ENCODE results near the gene ATP8B2.
"Not testable (repeated sequence)": the region's sequence is repeated elsewhere in the genome, so short reads cannot be mapped to it uniquely, and the experiment has no call there.

DNA sequence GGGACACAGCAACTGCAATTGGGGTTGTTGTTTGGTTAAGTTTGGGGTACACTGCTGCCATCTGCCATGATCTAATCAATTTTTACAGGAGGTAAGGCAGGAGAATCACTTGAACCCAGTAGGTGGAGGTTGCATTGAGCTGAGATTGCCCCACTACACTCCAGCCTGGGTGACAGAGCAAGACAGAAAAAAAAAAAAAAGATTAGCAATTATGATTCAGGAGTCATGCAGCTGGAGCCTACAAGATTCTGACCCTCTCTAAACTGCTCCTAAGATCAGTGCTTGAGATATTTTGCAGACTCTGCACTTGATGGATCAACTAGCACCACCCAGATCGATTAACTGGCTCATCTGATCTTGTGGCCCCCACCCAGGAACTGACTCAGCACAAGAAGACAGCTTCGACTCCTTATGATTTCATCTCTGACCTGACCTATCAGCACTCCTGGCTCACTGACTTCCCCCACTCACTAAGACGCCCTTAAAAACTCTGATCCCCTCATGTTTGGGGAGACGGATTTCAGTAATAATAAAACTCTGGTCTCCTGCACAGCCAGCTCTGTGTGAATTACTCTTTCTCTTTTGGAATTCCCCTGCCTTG lies 17.6 kb upstream of the ATP8B2 start:
- TF ChIP-seq JUND (IDR thresholded peaks at IDR 0.05); POLR2AphosphoS5 (IDR thresholded peaks at IDR 0.05; ENCODE audit: low read depth, low read length); RAD21 (IDR thresholded peaks at IDR 0.05; ENCODE audit: low read depth): not testable (repeated sequence)
